H9 (cell line): ENCODE measurements around the gene CENPP. TPM values are rescaled to one million over a fixed set of nuclear protein-coding genes. Genes with fewer than 3 reads are reported as not detected.
A peak's percentile ranks its signal among the peaks of the same experiment; 100 is the strongest.

ENCODE experiments used
- DNase-seq: peaks from one replicate; pipeline ENCODE4 v3.0.0-alpha.2; 2017
- H2AFZ ChIP-seq: one replicate; pipeline ENCODE4 v1.6.1; 2013; ENCODE audit warnings: mild to moderate bottlenecking, low read length, control low read depth, moderate library complexity
- H2AK5ac ChIP-seq: 2 replicates; pipeline ENCODE4 v1.6.1; 2013; ENCODE audit warnings: low read length, control low read depth, mixed read lengths; ENCODE audit not compliant: insufficient read length
- H2BK120ac ChIP-seq: one replicate; pipeline ENCODE4 v1.6.1; 2013; ENCODE audit warnings: low read depth, mild to moderate bottlenecking, low read length, control low read depth, inconsistent platforms; ENCODE audit not compliant: poor library complexity, severe bottlenecking
- H2BK12ac ChIP-seq: 2 replicates; pipeline ENCODE4 v1.6.1; 2013; ENCODE audit warnings: low read length, control low read depth, mixed read lengths, low read depth; ENCODE audit not compliant: insufficient read length
- H2BK15ac ChIP-seq: 2 replicates; pipeline ENCODE4 v1.6.1; 2013; ENCODE audit warnings: low read depth, low read length, control low read depth
- H2BK20ac ChIP-seq: one replicate; pipeline ENCODE4 v1.6.1; 2013; ENCODE audit warnings: low read depth, mild to moderate bottlenecking, low read length, control low read depth, inconsistent platforms; ENCODE audit not compliant: poor library complexity, severe bottlenecking
- H2BK5ac ChIP-seq: 2 replicates; pipeline ENCODE4 v1.6.1; 2013; ENCODE audit warnings: low read length, control low read depth, mixed read lengths; ENCODE audit not compliant: insufficient read length
- H3K14ac ChIP-seq: 2 replicates; pipeline ENCODE4 v1.6.1; 2013; ENCODE audit warnings: low read length, control low read depth; ENCODE audit not compliant: insufficient read depth
- H3K18ac ChIP-seq: 2 replicates; pipeline ENCODE4 v1.6.1; 2013; ENCODE audit warnings: low read depth, mild to moderate bottlenecking, mixed read lengths, low read length, control low read depth; ENCODE audit not compliant: insufficient read length
- H3K23ac ChIP-seq: 2 replicates; pipeline ENCODE4 v1.6.1; 2013; ENCODE audit warnings: low read length, control low read depth, mixed read lengths, low read depth; ENCODE audit not compliant: insufficient read length
- H3K23me2 ChIP-seq: 2 replicates; pipeline ENCODE4 v1.6.1; 2013; ENCODE audit warnings: low read depth, mild to moderate bottlenecking, mixed read lengths, low read length, control low read depth; ENCODE audit not compliant: insufficient read length, poor library complexity, severe bottlenecking
- H3K27ac ChIP-seq: 2 replicates; pipeline ENCODE4 v1.5.1; 2013; ENCODE audit warnings: low read length, control low read depth, mixed read lengths, low read depth; ENCODE audit not compliant: insufficient read length
- H3K27me3 ChIP-seq: 2 replicates; pipeline ENCODE4 v1.6.1; 2013; ENCODE audit warnings: low read length, control low read depth, inconsistent platforms; ENCODE audit not compliant: insufficient read depth
- H3K4ac ChIP-seq: 2 replicates; pipeline ENCODE4 v1.6.1; 2013; ENCODE audit warnings: low read depth, mild to moderate bottlenecking, control low read depth, inconsistent platforms, low read length, moderate library complexity
- H3K4me1 ChIP-seq: 2 replicates; pipeline ENCODE4 v1.6.1; 2013; ENCODE audit warnings: low read length, control low read depth, inconsistent platforms; ENCODE audit not compliant: insufficient read depth
- H3K4me2 ChIP-seq: 2 replicates; pipeline ENCODE4 v1.6.1; 2013; ENCODE audit warnings: low read length, control low read depth, mixed read lengths; ENCODE audit not compliant: insufficient read length, insufficient read depth
- H3K56ac ChIP-seq: 2 replicates; pipeline ENCODE4 v1.6.1; 2013; ENCODE audit warnings: low read depth, mild to moderate bottlenecking, mixed read lengths, low read length, control low read depth; ENCODE audit not compliant: insufficient read length
- H3K79me1 ChIP-seq: 2 replicates; pipeline ENCODE4 v1.6.1; 2013; ENCODE audit warnings: low read depth, mild to moderate bottlenecking, moderate library complexity, low read length, control low read depth, inconsistent platforms; ENCODE audit not compliant: insufficient read depth, poor library complexity, severe bottlenecking
- H3K79me2 ChIP-seq: 2 replicates; pipeline ENCODE4 v1.6.1; 2013; ENCODE audit warnings: low read length, control low read depth, inconsistent platforms; ENCODE audit not compliant: insufficient read depth
- H3K9ac ChIP-seq: 2 replicates; pipeline ENCODE4 v1.6.1; 2013; ENCODE audit warnings: low read length, control low read depth, mixed read lengths; ENCODE audit not compliant: insufficient read length; ENCODE audit errors: extremely low read depth
- H3K9me3 ChIP-seq: one replicate; pipeline ENCODE4 v1.6.1; 2013; ENCODE audit warnings: low read depth, low read length, inconsistent platforms; ENCODE audit not compliant: control insufficient read depth
- H3T11ph ChIP-seq: one replicate; pipeline ENCODE4 v1.6.1; 2013; ENCODE audit warnings: mild to moderate bottlenecking, low read length, control low read depth, inconsistent platforms
- H4K20me1 ChIP-seq: one replicate; pipeline ENCODE4 v1.6.1; 2013; ENCODE audit not compliant: control insufficient read depth, insufficient read length, insufficient read depth
- H4K5ac ChIP-seq: 2 replicates; pipeline ENCODE4 v1.6.1; 2013; ENCODE audit warnings: low read depth, mild to moderate bottlenecking, mixed read lengths, low read length, control low read depth; ENCODE audit not compliant: insufficient read length
- H4K8ac ChIP-seq: replicated peaks from 2 replicates; pipeline ENCODE4 v1.6.1; 2013; ENCODE audit warnings: low read length, control low read depth, mixed read lengths, low read depth; ENCODE audit not compliant: insufficient read length
- H4K91ac ChIP-seq: 2 replicates; pipeline ENCODE4 v1.6.1; 2013; ENCODE audit warnings: low read depth, mild to moderate bottlenecking, moderate library complexity, mixed read lengths, low read length, control low read depth; ENCODE audit not compliant: insufficient read length
- H3K27ac Mint-ChIP-seq, 3 experiments: 2 replicates in 2 of 3; 3 replicates in 1 of 3; pipeline ENCODE4 v1.8.0; 2020 to 2021; ENCODE audit warnings: mixed read lengths in 3 of 3, mild to moderate bottlenecking in 1 of 3, moderate library complexity in 1 of 3
- H3K27me3 Mint-ChIP-seq: 2 replicates; pipeline ENCODE4 v1.8.0; 2021; ENCODE audit warnings: low read depth, mild to moderate bottlenecking, moderate library complexity, mixed read lengths
- H3K36me3 Mint-ChIP-seq, 3 experiments: 2 replicates in 2 of 3; 3 replicates in 1 of 3; pipeline ENCODE4 v1.8.0; 2020 to 2021; ENCODE audit warnings: low read depth in 3 of 3, mixed read lengths in 3 of 3; ENCODE audit not compliant: insufficient read depth in 1 of 3
- H3K4me1 Mint-ChIP-seq, 2 experiments: 2 replicates each; pipeline ENCODE4 v1.8.0; 2020; ENCODE audit warnings: mixed read lengths in 2 of 2
- H3K4me3 Mint-ChIP-seq, 2 experiments: 2 replicates in 1 of 2; 3 replicates in 1 of 2; pipeline ENCODE4 v1.8.0; 2020 to 2021; ENCODE audit warnings: mild to moderate bottlenecking in 2 of 2, mixed read lengths in 2 of 2, moderate library complexity in 1 of 2
- H3K9me3 Mint-ChIP-seq, 2 experiments: 2 replicates in 1 of 2; 3 replicates in 1 of 2; pipeline ENCODE4 v1.8.0; 2020; ENCODE audit warnings: mild to moderate bottlenecking in 2 of 2, mixed read lengths in 2 of 2, moderate library complexity in 1 of 2
- CTCF ChIP-seq: fragments of 200-600 bp; sonication (generic); conservative IDR thresholded peaks from 3 replicates; pipeline ENCODE4 v1.8.0; 2021; ENCODE audit warnings: antibody characterized with exemption, mild to moderate bottlenecking
- WGBS: extraction: QIAGEN DNeasy Blood & Tissue Kit; methylation state at CpG from one replicate; pipeline ENCODE4 v1.1.7; 2013; ENCODE audit warnings: missing lambda C conversion rate, low lambda C conversion rate, mixed read lengths; ENCODE audit not compliant: insufficient read length; ENCODE audit errors: extremely low coverage; 5-methylcytosine and 5-hydroxymethylcytosine counted together
- total RNA-seq: library from RNA; stranded (reverse); gene quantifications from 2 replicates; pipeline ENCODE4 v1.2.1, GENCODE V29; 2021

CENPP gene
- total RNA-seq, 1 experiment from 2014 or later: 9.1 TPM

- Histone ChIP-seq H3K4me2 (no peak overlapping the region), H3K9ac (no peak overlapping the region), H3K14ac (no peak overlapping the region), H4K91ac (no peak overlapping the region), H2BK12ac (no peak overlapping the region), H3K23me2 (no peaks in the 10 kb centered on the region), H4K20me1 (no peaks in the 10 kb centered on the region), H3T11ph (no peak overlapping the region), H2BK120ac (no peak overlapping the region), H3K4ac (no peak overlapping the region), H3K4me1 (peaks cover 7% of the 10 kb centered on the region; the same call in 1 of the 2 replicates), H3K79me2 (no peaks in the 10 kb centered on the region), H3K9me3 (no peaks in the 10 kb centered on the region), H4K8ac (no peak overlapping the region), H3K79me1 (no peaks in the 10 kb centered on the region), H2BK15ac (no peak overlapping the region), H3K27me3 (no peaks in the 10 kb centered on the region), H3K23ac (no peak overlapping the region), H2BK5ac (no peak overlapping the region), H4K5ac (no peak overlapping the region), H2BK20ac (no peak overlapping the region), H3K18ac (no peak overlapping the region), H3K27ac (no peak overlapping the region), H3K56ac (no peak overlapping the region), H2AFZ (no peak overlapping the region), H2AK5ac (no peak overlapping the region)
- no peak overlapping the region for H3K4me3 Mint-ChIP-seq
- H3K27ac Mint-ChIP-seq: peak overlapping the region in 1 of 3 experiments; percentile 71; a peak in 3 of 7 replicates
- peaks cover 22 to 26% of the 10 kb centered on the region in 2 experiments for H3K4me1 Mint-ChIP-seq
- WGBS: no CpG with 5 or more reads among the region's 7 CpGs
- H3K9me3 Mint-ChIP-seq: peaks cover 0 to 2% of the 10 kb centered on the region in 2 experiments; a peak in 1 of 5 replicates
- H3K27me3 Mint-ChIP-seq: no peaks in the 10 kb centered on the region
- no peaks in the 10 kb centered on the region; a peak in 4 of 7 replicates for H3K36me3 Mint-ChIP-seq
- TF ChIP-seq CTCF: no peak
- no peak for DNase-seq
Measured at GRCh38 chr9:92378865-92379560, 53.3 kb downstream of the CENPP start.
